GM19351 (cell line): Measurements from ENCODE around the gene ALMS1.
"Not testable (repeated sequence)": the region's sequence is repeated elsewhere in the genome, so short reads cannot be mapped to it uniquely, and the experiment has no call there.

ENCODE experiments used
- ATAC-seq: cut with Tn5 transposase; IDR thresholded peaks from one replicate; pipeline ENCODE4 v1.9.1; 2021; ENCODE audit warnings: mild to moderate bottlenecking, moderate library complexity; ENCODE audit not compliant: unreplicated experiment

The ALMS1 gene

DNA sequence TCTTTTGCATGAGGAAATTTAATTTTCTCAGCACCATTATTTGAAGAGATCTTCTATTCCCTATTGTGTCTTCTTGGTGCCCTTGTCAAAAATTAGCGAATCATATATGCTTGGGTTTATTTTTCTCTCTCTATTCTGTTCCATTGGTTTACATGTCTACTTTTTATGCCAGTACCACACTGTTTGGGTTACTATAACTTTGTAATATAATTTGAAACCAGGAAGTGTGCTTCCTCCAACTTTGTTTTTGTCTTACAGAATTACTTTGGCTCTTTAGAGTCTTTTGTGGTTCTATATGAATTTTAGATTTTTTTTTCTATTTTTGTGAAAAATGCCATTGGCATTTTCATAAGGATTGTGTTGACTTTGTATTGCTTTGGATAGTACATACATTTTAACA lies 17.6 kb downstream of the ALMS1 start:
- ATAC-seq, result no peak

DNA sequence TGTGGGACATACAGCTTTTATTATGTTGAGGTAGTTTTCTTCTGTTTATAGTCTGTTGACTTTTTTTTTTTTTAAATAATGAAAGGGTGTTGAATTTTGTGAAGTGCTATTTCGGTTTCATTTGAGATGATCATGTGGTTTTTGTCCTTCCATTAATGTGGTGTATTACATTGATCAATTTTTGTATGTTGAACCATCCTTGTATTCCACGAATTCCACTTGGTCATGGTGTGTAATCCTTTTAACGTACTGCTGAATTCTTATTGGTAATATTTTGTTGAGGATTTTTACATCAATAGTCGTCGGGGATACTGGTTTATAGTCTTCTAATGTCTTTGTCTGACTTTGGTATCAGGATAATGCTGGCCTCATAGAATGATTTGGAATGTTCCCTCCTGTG lies 18.8 kb downstream of the ALMS1 start:
- no peak for ATAC-seq

DNA sequence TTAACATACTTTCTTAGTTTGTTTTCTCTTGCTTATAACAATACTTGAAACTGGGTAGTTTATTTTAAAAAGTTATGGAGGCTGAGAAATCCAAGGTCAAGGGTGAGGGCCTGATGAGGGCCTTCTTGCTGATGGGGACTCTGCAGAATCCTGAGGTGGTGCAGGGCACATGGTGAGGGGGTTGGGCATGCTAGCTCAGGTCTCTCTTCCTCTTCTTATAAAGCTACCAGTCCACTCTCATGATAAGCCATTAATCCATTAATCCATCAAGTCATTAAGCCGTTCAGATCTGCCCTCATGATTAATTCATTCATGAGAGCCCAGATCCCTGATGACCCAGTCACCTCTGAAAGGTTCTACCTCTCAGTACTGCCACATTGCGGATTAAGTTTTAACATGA lies 21.4 kb downstream of the ALMS1 start:
- ATAC-seq, result no peak

DNA sequence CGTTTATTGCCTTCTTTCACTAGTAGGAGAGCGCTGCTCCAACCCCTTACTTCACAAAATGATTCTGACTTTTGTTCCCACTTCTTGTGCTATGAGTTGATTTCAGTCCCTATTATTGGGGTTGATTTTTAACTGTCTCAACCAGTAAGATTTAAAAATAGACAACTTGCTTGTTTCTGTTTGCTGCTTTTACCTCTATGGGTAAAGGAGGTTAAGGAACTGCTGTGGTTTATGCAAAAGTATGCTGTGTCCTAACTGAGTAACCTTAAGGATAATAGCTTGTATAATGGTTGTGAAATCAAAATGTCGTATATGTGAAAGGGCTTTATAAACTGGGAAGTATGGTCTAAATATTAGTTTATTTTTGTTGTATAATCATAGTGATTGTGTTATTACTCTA lies 22.6 kb downstream of the ALMS1 start:
- ATAC-seq, result peak; percentile 70

DNA sequence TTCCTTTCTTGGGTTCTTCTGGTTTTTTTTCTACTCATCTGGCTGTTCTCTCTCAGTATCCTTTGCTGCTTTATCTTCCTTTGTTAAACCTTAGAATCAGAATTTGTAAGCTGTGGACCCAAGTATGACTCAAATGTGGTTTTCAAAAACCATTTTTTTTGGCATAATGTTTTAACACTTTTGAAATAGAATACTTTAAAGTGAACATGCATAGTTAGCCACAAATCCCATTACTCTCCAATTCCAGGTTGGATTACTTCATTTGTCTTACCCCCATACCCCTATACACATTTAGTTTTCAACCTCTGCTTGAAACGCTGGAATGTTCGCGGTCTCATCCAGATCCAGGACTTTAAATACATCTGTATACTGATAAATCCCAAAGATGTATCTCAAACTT lies 29.1 kb downstream of the ALMS1 start:
- no peak for ATAC-seq

DNA sequence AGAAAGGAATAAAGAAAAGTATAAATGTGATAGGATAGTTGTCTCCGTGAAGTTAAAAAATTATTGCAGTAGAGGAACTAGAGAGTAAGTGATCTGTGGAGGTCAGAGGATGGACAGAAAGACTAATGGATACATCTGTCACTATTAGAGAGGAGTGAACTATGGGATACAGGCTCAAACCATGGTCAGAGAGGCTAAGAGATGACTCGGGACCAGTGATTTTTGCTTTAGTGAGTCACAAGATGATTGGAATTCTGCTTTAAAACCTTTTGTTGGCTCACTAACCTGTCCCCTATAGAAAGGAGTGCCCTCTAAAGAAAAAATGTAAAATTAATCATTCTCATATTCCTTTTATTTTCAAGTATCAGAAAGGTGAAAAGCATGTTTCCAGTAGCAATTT lies 30.3 kb downstream of the ALMS1 start:
- no peak for ATAC-seq

DNA sequence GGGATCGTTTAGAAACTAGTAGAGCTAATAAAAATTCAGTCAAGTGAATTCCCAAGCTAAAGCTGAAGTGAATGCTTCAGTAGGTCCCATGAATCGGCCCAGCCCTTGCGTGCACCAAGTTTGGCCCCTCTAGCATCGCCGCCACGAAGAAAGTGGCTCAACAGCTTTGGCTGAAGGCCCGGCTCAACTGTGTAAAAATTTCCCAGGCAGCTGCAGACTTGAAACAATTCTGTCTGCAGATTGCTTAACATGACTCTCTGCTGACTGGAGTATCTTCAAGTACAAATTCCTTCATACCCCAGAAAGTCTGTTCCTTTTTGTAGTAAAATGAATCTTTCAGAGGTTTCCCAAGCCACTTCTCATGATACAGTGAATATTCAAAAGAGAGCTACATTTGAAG lies 32.7 kb downstream of the ALMS1 start:
- no peak for ATAC-seq

DNA sequence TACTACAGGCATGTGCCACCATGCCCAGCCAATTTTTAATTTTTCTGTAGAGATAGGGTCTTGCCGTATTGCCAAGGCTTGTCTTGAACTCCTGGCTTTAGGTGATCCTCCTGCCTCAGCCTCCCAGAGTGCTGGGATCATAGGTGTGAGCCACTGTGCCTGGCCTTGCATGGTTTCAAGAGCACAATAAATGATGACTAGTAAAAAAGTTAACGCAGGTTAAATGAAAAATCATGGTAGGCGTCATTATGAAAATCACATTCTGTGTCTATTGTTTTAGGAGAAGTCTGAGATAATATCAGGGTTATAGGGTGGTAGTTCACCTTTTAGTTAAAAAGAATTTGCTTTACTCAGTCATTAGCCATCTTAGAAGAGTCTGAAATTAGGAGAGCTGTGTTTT lies 38.3 kb downstream of the ALMS1 start:
- no peak for ATAC-seq

DNA sequence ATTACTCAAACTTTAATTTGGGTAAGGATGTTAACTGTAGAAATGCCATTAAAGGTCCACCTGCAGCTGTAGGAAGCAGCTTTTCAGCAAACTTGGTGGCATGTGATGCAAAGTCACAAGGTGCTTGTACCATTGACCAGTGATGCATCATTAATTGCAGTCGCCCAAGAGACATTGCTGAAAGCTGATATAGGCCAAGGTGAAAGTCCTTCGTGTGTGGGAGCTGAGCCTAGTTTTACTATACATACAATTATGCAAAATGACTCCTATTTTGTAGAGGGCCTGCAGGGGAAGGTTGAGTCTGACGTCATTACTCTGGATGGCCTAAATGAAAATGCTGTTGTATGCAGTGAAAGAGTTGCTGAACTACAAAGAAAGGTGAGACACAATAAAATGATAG lies 40.5 kb downstream of the ALMS1 start:
- ATAC-seq, result no peak

DNA sequence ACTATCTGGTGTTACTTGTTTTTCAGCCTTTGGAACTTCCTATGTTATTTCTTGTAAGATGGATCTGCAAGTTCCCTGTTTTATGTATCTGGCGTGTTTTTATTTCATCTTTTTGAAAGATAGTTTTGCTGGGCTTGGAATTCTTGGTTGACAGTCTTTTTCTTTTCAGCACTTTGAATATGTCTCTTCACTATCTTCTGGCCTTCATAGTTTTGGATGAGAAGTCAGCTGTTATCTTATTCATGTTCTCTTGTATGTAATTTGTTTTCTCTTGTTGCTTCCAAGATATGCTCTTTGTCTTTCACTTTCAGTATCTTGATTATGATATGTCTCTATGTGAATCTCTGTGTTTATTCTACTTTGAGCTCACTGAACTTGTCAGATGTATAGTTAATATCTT lies 50.4 kb downstream of the ALMS1 start:
- ATAC-seq, result no peak

DNA sequence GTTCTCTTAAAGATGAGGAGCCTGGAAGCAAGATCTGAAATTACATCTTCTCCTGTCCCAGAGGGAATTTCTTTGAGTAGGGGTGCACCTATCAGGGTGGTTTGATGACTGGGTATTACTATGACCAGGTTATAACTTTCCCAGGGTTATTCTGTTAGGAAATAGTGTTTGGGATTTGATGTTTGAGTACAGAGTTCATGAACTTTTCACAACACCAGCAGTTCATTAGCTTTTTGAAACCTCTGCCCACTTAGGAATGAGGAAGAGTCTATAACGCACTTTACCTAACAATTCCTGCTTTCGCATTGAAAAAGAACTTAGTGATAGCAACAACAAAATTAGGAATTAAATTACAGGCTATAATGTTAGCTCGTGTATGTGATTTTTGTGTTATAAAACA lies 58.6 kb downstream of the ALMS1 start:
- no peak for ATAC-seq

DNA sequence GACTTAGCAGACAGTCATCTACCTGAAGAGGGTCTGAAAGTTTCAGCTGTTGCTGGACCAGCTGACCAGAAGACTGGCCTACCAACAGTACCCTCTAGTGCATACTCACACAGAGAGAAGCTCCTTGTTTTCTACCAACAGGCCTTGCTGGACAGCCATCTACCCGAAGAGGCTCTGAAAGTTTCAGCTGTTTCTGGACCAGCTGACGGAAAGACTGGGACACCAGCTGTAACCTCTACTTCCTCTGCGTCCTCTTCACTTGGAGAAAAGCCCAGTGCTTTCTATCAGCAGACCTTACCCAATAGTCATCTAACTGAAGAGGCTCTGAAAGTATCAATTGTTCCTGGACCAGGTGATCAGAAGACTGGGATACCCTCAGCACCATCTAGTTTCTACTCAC lies 63.2 kb downstream of the ALMS1 start:
- ATAC-seq, result no peak

DNA sequence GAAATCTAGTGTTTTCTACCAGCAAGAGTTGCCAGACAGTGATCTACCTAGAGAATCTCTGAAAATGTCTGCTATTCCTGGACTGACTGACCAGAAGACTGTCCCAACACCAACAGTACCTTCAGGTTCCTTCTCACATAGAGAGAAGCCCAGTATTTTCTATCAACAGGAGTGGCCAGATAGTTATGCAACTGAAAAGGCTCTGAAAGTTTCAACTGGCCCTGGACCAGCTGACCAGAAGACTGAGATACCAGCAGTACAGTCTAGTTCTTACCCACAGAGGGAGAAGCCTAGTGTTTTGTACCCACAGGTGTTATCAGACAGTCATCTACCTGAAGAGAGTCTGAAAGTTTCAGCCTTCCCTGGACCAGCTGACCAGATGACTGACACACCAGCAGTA lies 63.8 kb downstream of the ALMS1 start:
- no peak for ATAC-seq

DNA sequence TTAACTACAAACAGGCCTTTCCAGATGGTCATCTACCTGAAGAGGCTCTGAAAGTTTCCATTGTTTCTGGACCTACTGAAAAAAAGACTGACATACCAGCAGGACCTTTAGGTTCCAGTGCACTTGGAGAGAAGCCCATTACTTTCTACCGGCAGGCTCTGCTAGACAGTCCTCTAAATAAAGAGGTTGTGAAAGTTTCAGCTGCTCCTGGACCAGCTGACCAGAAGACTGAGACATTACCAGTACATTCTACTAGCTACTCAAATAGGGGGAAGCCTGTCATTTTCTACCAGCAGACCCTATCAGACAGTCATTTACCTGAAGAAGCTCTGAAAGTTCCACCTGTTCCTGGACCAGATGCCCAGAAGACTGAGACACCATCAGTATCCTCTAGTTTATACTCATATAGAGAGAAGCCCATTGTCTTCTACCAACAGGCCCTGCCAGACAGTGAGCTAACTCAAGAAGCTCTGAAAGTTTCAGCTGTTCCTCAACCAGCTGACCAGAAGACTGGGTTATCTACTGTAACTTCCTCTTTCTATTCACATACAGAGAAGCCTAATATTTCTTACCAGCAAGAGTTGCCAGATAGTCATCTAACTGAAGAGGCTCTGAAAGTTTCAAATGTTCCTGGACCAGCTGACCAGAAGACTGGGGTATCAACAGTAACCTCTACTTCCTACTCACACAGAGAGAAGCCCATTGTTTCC lies 65.8 kb downstream of the ALMS1 start:
- peak; percentile 95 for ATAC-seq

DNA sequence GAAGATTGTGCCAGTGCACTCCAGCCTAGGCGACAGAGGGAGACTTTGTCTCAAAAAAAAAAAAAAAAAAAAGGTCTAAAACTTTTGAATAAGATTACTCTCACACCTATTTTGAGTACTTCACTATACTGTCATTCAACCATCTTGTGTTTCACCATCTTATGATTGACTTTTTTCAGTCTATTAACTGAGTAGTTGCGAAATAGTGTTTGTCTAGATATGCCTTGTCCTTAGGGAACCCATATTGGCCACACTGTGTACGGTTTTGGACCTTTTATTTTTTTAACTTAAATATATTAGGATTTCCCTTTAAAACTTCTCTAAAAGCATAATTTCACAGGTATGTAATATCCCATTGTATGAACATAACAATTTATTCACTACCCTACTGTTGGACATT lies 72.3 kb downstream of the ALMS1 start:
- no peak for ATAC-seq

DNA sequence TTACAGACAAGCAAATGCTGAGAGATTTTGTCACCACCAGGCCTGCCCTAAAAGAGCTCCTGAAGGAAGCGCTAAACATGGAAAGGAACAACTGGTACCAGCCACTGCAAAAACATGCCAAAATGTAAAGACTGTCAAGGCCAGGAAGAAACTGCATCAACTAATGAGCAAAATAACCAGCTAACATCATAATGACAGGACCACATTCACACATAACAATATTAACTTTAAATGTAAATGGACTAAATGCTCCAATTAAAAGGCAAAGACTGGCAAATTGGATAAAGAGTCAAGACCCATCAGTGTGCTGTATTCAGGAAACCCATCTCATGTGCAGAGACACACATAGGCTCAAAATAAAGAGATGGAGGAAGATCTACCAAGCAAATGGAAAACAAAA lies 76.8 kb downstream of the ALMS1 start:
- not testable (repeated sequence) for ATAC-seq

DNA sequence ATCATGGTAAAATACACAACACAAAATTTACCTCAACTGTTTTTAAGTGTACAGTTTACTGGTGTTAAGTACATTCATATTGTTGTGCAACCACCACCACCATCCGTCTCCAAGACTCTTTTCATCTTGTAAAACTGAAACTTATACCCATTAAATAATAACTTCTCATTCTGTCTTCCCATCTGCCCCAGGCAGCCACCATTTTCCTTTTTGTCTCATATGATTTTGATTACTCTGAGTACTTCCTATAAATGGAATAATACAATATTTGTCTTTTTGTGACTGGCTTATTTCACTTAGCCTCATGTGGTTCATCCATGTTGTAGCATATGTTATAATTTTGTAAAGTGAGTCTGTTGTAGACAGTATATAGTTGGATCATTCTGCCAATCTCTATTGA lies 82.7 kb downstream of the ALMS1 start:
- no peak for ATAC-seq

DNA sequence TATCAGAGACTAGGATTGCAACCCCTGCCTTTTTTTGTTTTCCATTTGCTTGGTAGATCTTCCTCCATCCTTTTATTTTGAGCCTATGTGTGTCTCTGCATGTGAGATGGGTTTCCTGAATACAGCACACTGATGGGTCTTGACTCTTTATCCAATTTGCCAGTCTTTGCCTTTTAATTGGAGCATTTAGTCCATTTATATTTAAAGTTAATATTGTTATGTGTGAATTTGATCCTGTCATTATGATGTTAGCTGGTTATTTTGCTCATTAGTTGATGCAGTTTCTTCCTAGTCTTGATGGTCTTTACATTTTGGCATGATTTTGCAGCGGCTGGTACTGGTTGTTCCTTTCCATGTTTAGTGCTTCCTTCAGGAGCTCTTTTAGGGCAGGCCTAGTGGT lies 98.2 kb downstream of the ALMS1 start:
- ATAC-seq, result not testable (repeated sequence)

DNA sequence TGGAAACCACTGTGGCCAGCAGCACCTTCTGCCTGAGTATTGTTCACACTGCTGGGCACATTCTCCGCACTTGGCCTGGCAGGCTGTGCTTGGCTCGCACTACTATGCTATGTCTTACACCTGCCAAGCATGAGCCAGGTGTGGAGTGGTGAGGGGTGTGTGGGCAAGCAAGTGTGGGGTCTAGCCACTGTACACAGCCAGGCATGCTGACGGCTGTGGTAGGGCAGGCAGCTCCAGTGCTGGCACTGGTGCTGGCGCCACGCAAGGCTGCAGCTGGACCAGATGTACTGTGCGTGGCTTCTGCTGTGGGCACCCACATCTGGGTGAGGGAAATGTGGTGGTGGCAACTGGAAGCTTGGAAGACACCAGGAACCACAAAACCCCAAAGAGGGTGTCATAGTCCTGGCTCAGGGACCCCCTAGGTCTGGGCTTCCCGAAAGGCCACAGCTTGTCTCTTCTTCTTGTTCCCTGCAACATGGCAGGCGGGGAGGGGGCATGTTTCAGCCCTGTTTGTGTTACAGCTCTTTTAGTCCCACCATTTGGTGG lies 101.5 kb downstream of the ALMS1 start:
- no peak for ATAC-seq

DNA sequence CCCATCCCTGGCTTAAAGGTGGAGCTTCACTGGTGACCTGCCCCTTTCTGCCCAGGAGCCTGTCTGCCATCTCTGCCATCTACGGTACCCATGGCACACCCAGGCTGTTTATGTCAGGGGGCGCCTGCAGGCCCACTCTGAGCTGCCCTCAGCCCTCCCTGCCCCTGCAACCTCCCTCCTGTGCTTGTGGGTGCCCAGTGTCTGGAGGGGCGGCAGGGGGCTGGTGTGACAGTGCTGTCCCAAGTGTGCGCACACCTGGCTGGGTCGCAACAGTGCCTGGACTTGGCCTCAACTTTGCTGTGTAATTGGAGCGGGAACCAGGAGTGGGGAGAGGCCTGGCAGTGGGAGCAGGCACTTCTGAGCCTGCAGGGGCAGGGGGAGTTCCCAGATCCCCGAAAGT lies 102.4 kb downstream of the ALMS1 start:
- no peak for ATAC-seq

DNA sequence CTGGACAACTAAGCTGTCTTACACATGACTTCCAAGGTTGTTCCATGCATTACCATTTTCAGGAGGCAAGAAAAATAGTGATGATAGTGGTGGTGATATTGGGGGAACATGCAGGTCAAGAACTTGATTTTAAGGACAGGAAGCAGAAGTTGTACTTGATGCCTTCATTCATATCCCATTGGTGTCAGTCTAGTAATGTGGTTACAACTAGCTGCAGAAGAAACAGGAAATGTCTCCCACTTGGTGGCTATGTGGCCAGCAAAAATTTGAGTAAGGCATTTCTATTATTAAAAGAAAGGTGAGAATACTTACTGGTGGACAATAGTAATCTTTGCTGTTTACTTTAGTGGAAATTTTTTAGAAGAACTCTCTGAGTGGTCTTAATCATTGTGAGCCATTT lies 103.4 kb downstream of the ALMS1 start:
- ATAC-seq, result peak; percentile 42

DNA sequence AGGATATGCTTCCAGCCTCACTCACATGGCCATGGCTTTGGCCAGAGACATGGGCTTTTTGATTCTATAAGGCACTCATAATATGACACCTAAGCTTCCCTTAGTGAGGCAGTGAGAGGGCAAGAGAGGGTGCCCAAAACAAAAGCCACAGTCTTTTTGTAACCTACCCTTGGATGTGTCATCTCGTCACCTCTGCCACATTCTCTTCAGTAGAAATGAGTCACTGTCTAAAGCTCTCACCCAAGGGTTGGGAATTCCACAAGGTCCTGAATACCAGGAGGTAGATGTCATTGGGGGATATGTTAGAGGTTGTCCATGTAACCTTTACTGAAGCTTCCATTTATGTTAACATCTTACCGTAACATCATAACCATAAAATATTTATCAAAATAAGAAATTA lies 108.4 kb downstream of the ALMS1 start:
- no peak for ATAC-seq

DNA sequence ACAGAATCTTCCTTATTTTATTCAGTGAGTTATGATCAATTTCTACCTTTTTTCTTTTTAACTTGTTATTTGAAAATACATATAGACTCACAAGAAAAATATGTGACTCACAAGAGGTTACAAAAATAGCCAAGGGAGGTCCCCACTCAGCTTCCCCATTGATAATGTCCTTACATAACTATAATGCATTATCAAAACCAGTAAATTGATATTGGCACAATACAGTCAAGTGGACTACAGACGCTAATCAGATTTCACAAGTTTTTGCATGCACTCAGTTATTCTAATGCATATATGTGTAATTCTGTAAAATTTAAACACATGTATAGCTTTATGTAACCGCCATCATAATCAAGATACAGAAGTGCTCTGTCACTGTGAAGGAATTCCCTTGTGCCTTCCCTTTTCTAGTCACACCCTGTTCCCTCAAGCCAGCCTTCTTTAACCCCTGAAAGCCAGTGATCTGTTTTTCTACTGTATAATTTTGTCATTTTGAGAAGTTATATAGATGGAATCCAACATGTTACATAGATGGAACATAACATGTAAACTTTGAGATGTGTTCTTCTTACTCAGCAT lies 118.4 kb downstream of the ALMS1 start:
- no peak for ATAC-seq
